Activated CD4-positive, alpha-beta T cell treated with anti-CD3 and anti-CD28 coated beads, Interleukin-2, amount 10 ng/mL, durations not matched to agents 24 days and 14 days (primary cell): ENCODE results near the gene CAMK2D. TPM values are rescaled to one million over a fixed set of nuclear protein-coding genes. Genes with fewer than 3 reads are reported as not detected.
"Not testable (repeated sequence)": the region's sequence is repeated elsewhere in the genome, so short reads cannot be mapped to it uniquely, and the experiment has no call there.

Experiments
- DNase-seq: peaks from one replicate; pipeline ENCODE4 v3.0.0; 2022
- H3K27ac Mint-ChIP-seq: one replicate; pipeline ENCODE4 v1.8.0; 2022; ENCODE audit warnings: mild to moderate bottlenecking, mixed read lengths
- H3K27me3 Mint-ChIP-seq: one replicate; pipeline ENCODE4 v1.8.0; 2022; ENCODE audit warnings: mixed read lengths
- H3K36me3 Mint-ChIP-seq: one replicate; pipeline ENCODE4 v1.8.0; 2022; ENCODE audit warnings: low read depth, mild to moderate bottlenecking, mixed read lengths
- H3K4me1 Mint-ChIP-seq: one replicate; pipeline ENCODE4 v1.8.0; 2021; ENCODE audit warnings: mixed read lengths
- H3K4me3 Mint-ChIP-seq: one replicate; pipeline ENCODE4 v1.8.0; 2022; ENCODE audit warnings: mild to moderate bottlenecking, moderate library complexity, mixed read lengths
- H3K9me3 Mint-ChIP-seq: one replicate; pipeline ENCODE4 v1.8.0; 2021; ENCODE audit warnings: mixed read lengths
- intact Hi-C: fragments of 100-400 bp; cut with micrococcal nuclease; formaldehyde crosslinking; loops from one replicate; pipeline ENCODE4 v1.15.1; 2023
- total RNA-seq: library from RNA; stranded (reverse); gene quantifications from 2 replicates; pipeline ENCODE4 v1.2.3, GENCODE V29; 2022

Gene CAMK2D
- total RNA-seq, 1 donor from 2014 or later = 69.3 TPM

- peaks cover 4% of the 10 kb centered on the region for H3K9me3 Mint-ChIP-seq
- H3K36me3 Mint-ChIP-seq = no peaks in the 10 kb centered on the region
- peaks cover 1% of the 10 kb centered on the region for H3K27me3 Mint-ChIP-seq
- peaks cover 9% of the 10 kb centered on the region for H3K4me1 Mint-ChIP-seq
- intact Hi-C loops = no loop called here
- DNase-seq = no peak
- H3K27ac Mint-ChIP-seq = no peak overlapping the region
- no peak overlapping the region for H3K4me3 Mint-ChIP-seq
These were observed 14.5 kb upstream of the CAMK2D start for GRCh38 chr4:113776016-113776415.

DNA sequence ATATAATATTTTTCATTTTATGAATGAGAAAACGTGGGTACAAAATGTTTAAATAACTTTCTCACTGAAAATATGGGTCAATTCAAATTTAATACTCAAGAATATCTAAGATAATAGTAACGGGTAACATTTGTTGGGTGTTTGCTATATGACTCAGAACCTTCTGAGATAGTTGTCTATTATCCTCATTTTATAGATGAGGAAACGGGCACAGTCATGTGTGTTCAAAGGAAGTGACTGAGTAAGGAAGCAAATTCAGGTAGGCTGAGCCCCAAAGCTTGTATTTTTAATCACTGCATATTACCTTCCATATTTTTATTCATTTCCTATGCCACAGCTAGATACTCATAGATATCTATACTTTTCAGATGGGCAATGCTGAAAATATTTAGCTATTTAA, 12.2 kb upstream of the CAMK2D start:
- H3K27me3 Mint-ChIP-seq = peaks cover 1% of the 10 kb centered on the region
- no peak for DNase-seq
- intact Hi-C loops = no loop called here
- H3K27ac Mint-ChIP-seq = no peak overlapping the region
- no peaks in the 10 kb centered on the region for H3K36me3 Mint-ChIP-seq
- peaks cover 4% of the 10 kb centered on the region for H3K9me3 Mint-ChIP-seq
- H3K4me1 Mint-ChIP-seq = peaks cover 19% of the 10 kb centered on the region
- H3K4me3 Mint-ChIP-seq = no peak overlapping the region

GRCh38 chr4:113773014-113773413, 11.5 kb upstream of the CAMK2D start:
- peak overlapping the region; percentile 59 for H3K4me3 Mint-ChIP-seq
- intact Hi-C loops = no loop called here

DNA sequence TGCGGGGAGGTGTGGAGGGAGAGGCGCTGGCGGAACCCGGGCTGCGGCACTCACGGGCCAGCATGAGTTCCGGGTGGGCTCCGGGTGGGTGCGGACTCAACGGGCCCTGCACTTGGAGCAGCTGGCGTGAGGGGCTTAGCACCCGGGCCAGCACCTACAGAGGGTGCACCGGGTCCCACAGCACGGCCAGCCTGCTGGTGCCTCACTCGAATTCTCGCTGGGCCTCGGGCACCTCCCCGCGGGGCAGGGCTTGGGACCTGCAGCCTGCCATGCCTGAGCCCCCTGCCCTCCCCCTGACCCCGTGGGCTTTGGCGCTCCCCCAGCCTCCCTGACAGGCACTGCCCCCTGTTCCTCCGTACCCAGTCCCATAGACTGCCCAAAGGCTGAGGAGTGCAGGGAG, 10.8 kb upstream of the CAMK2D start:
- Mint-ChIP-seq H3K9me3 (peaks cover 4% of the 10 kb centered on the region), H3K4me1 (peaks cover 26% of the 10 kb centered on the region), H3K27ac (no peak overlapping the region), H3K27me3 (peaks cover 1% of the 10 kb centered on the region), H3K36me3 (no peaks in the 10 kb centered on the region), H3K4me3 (no peak overlapping the region)
- no peak for DNase-seq
- intact Hi-C loops = no loop called here

More at GRCh38 chr4:113773014-113773413, 11.5 kb upstream of the CAMK2D start:
- no peak overlapping the region for H3K27ac Mint-ChIP-seq
- peaks cover 1% of the 10 kb centered on the region for H3K27me3 Mint-ChIP-seq
- H3K4me1 Mint-ChIP-seq = peaks cover 19% of the 10 kb centered on the region
- DNase-seq = peak; percentile 69
- H3K9me3 Mint-ChIP-seq = peaks cover 4% of the 10 kb centered on the region
- H3K36me3 Mint-ChIP-seq = no peaks in the 10 kb centered on the region

DNA sequence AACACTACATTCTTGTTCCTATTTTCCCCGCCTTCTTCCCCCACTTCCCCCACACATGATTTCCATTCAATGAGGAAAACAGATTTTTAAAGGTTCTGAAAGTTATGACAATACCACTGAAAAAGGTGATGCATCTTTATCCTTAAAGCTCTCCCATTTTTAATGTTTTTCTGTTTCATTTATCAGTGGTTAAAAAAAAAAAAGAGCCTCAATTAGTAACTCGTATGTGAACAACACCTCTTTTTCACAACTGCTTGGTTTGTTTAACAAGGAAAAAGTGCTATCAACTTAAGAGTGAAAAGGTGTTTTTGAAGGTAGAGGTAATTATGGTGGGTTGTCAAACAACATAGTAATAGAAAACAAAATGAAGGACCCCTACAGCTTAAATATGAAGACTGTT, 8.2 kb upstream of the CAMK2D start:
- Mint-ChIP-seq H3K36me3 (no peaks in the 10 kb centered on the region), H3K4me1 (peaks cover 37% of the 10 kb centered on the region), H3K4me3 (no peak overlapping the region), H3K27me3 (peaks cover 1% of the 10 kb centered on the region), H3K9me3 (peaks cover 4% of the 10 kb centered on the region), H3K27ac (peak overlapping the region; percentile 32)
- intact Hi-C loops = no loop called here
- DNase-seq = no peak

DNA sequence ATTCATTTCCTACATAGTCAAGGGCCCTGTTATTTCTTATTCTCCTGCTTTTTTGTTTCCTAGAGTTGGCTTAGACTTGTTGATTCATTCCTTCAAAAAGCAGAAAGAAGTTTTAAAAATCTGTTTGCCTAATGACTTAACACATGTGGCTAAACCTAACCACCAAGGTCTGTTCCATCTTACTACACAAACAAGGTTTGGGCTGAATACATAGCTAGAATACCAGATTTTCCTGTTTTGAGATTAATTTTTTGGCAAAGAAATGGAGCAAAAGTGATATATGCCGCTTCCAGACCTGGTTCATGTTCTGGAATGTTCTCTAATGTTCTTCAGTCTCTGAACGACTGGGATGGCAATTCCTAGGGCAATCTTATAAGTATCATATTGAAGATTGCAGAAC, 7.4 kb upstream of the CAMK2D start:
- Mint-ChIP-seq H3K4me1 (peaks cover 42% of the 10 kb centered on the region), H3K4me3 (no peak overlapping the region), H3K27me3 (peaks cover 1% of the 10 kb centered on the region), H3K27ac (no peak overlapping the region), H3K36me3 (no peaks in the 10 kb centered on the region), H3K9me3 (peaks cover 4% of the 10 kb centered on the region)
- intact Hi-C loops = no loop called here
- DNase-seq = no peak

- Mint-ChIP-seq H3K36me3 (peaks cover 4% of the 10 kb centered on the region), H3K4me3 (no peak overlapping the region), H3K27ac (no peak overlapping the region), H3K27me3 (peaks cover 3% of the 10 kb centered on the region), H3K9me3 (no peaks in the 10 kb centered on the region), H3K4me1 (peaks cover 45% of the 10 kb centered on the region)
- intact Hi-C loops = no loop called here
- no peak for DNase-seq
These were observed 5.3 kb upstream of the CAMK2D start for GRCh38 chr4:113766882-113767281.

- intact Hi-C loops = no loop called here
These were observed 3.3 kb upstream of the CAMK2D start for GRCh38 chr4:113764720-113765264.

GRCh38 chr4:113763923-113764322, 2.4 kb upstream of the CAMK2D start:
- intact Hi-C loops = loop anchor here (2.0 kb wide), 2 partner anchors 127 to 1127 kb away; partner anchors contain the start of genes LARP7 and ZGRF1
- H3K27me3 Mint-ChIP-seq, H3K27ac Mint-ChIP-seq, DNase-seq, H3K4me3 Mint-ChIP-seq, H3K9me3 Mint-ChIP-seq, H3K36me3 Mint-ChIP-seq: not testable (repeated sequence)
- H3K4me1 Mint-ChIP-seq = peaks cover 35% of the 10 kb centered on the region

More at GRCh38 chr4:113764720-113765264, 3.3 kb upstream of the CAMK2D start:
- Mint-ChIP-seq H3K27me3 (peaks cover 3% of the 10 kb centered on the region), H3K4me3 (no peak overlapping the region), H3K4me1 (peaks cover 39% of the 10 kb centered on the region), H3K27ac (no peak overlapping the region), H3K9me3 (no peaks in the 10 kb centered on the region), H3K36me3 (peaks cover 8% of the 10 kb centered on the region)
- no peak for DNase-seq

DNA sequence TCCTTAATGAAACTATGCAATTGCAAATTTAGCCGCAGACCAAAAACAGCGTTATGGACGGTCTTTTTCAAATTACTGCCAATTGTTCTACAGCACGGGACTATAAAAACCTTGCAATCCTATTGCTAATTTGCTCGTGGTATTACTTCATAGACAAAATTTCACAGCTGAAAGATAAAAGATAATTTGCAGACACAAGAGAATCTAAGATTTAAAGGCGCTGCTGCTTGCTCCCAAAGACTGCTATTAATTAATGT, 1.4 kb upstream of the CAMK2D start:
- Mint-ChIP-seq H3K36me3 (peaks cover 17% of the 10 kb centered on the region), H3K4me3 (peak overlapping the region; percentile 95), H3K9me3 (no peaks in the 10 kb centered on the region), H3K4me1 (peaks cover 43% of the 10 kb centered on the region), H3K27ac (peak overlapping the region; percentile 99), H3K27me3 (peaks cover 3% of the 10 kb centered on the region)
- DNase-seq = no peak
- intact Hi-C loops = loop anchor here (2.0 kb wide), 2 partner anchors 126 to 1126 kb away; partner anchors contain the start of genes LARP7 and ZGRF1

DNA sequence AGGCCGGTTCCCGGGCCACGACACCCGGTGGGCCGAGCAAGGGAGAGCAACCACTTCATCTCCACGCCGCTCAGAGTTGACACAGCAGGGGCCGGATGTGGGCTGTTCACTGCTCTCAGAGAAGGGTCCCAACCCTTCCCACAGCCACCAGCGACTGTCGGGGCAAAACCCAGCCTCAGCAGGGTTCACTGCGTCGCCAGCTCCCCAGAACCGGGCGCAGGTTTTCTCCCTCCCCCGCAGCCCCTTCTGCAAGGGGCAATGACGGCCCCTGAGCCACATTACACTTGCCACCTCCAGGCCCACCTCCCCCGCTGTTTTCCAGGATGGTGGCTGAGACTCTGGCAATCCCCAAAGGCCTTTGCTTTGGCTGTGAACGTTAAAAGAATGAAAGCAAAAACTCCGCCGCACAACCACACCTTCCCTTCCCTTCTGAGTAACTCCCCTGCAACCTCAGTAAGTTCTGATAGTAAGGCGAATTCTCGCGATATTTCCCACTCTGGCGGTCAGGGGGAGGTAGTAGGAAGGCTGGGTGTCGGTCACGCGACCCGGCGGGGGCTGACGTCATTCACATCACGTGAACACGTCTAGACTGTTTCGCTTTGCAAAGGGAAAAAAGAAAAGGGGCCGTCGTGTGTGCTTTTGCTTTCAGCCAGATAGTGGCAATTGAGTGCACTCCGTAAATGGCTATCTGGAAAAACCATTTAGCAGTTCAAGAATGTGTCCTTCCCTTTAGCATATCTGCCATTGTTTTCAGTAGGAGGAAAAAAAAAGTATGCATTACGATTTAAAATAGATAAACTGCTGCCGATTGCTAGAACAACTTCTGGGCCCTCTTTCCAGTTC, 869 bp upstream of the CAMK2D start:
- peaks cover 3% of the 10 kb centered on the region for H3K27me3 Mint-ChIP-seq
- peaks cover 43% of the 10 kb centered on the region for H3K4me1 Mint-ChIP-seq
- H3K4me3 Mint-ChIP-seq = peak overlapping the region; percentile 95
- intact Hi-C loops = loop anchor here (1.0 to 2.0 kb wide), 13 partner anchors 32 to 1126 kb away; partner anchors contain the start of genes LARP7 and ZGRF1
- peak; percentile 99 for DNase-seq
- H3K9me3 Mint-ChIP-seq = no peaks in the 10 kb centered on the region
- peaks cover 22% of the 10 kb centered on the region for H3K36me3 Mint-ChIP-seq
- H3K27ac Mint-ChIP-seq = peak overlapping the region; percentile 99

DNA sequence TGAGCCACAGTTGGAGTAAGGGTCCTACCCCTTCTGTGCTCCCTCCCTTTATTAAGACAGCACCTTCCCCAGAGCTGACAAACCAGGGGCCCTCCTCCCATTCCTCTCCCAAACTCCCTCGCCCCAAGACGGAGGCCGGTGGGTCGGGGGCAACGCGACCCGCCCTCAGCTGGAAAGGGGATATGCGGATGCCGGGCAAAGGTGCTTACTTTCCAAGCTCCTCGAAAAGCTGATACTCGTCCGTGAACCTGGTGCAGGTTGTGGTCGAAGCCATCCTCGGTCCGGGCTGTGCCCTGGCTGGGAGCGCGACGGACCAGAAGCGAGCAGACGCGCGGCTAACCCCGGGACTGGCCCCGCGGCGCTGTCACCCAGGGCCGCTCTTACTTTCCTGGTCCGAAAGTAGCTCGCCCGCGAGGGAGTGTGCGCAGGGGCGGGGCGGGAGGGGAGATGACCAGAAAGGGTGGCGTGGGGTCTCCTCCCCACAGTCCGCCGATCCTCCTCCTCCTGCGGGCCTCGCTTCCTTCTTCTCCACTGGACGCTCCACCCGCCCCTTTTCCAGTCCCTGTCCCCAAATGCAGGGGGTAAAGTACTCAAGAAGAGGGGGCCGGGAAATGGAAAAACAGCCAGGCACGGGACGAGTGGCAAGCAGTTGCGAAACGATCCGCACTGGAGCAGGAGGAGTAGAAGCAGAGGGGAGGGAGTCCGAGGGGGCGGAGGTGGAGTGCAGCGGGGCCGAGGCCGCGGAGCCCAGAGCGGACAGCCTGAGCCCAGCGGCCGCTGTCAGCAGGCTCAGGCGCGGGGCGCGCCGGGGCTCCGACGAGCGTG, 531 bp downstream of the CAMK2D start:
- intact Hi-C loops = no loop called here
- peaks cover 47% of the 10 kb centered on the region for H3K4me1 Mint-ChIP-seq
- no peaks in the 10 kb centered on the region for H3K9me3 Mint-ChIP-seq
- peaks cover 3% of the 10 kb centered on the region for H3K27me3 Mint-ChIP-seq
- H3K27ac Mint-ChIP-seq = peak overlapping the region; percentile 97
- peak overlapping the region; percentile 95 for H3K4me3 Mint-ChIP-seq
- peaks cover 28% of the 10 kb centered on the region for H3K36me3 Mint-ChIP-seq
- peak; percentile 83 for DNase-seq

GRCh38 chr4:113760094-113760794, 1.3 kb downstream of the CAMK2D start:
- intact Hi-C loops = no loop called here
- Mint-ChIP-seq H3K4me1 (peaks cover 48% of the 10 kb centered on the region), H3K9me3 (no peaks in the 10 kb centered on the region), H3K27ac (peak overlapping the region; percentile 97), H3K27me3 (peaks cover 3% of the 10 kb centered on the region), H3K4me3 (peak overlapping the region; percentile 95), H3K36me3 (peaks cover 30% of the 10 kb centered on the region)
- peak; percentile 80 for DNase-seq
